Fibroblast of villous mesenchyme (primary cell): ENCODE measurements around the gene PDE4D. TPM values are rescaled to one million over a fixed set of nuclear protein-coding genes. Genes with fewer than 3 reads are reported as not detected.
"Not testable (repeated sequence)": the region's sequence is repeated elsewhere in the genome, so short reads cannot be mapped to it uniquely, and the experiment has no call there.

ENCODE experiments used
- DNase-seq: peaks from one replicate; pipeline ENCODE4 v3.0.0-alpha.2; 2010; ENCODE audit warnings: low read depth
- H3K4me3 ChIP-seq: 2 replicates; pipeline ENCODE4 v1.5.1; 2011; ENCODE audit warnings: low read depth, mild to moderate bottlenecking, low read length
- CTCF ChIP-seq: IDR thresholded peaks from 2 replicates; pipeline ENCODE4 v1.5.1; 2012; ENCODE audit warnings: low read depth, mild to moderate bottlenecking, low read length; ENCODE audit not compliant: insufficient read depth
- total RNA-seq: library from RNA; depleted of rRNA; stranded (reverse); fragments of >200 nt; gene quantifications from 2 replicates; pipeline ENCODE4 v1.2.3, GENCODE V29; 2012

Gene PDE4D
- total RNA-seq, 1 donor: 6.0 TPM

GRCh38 chr5:59763541-59763940, 130.0 kb downstream of the PDE4D start:
- H3K4me3 ChIP-seq: no peak overlapping the region
- TF ChIP-seq CTCF: no peak
- DNase-seq: peak; percentile 62

DNA sequence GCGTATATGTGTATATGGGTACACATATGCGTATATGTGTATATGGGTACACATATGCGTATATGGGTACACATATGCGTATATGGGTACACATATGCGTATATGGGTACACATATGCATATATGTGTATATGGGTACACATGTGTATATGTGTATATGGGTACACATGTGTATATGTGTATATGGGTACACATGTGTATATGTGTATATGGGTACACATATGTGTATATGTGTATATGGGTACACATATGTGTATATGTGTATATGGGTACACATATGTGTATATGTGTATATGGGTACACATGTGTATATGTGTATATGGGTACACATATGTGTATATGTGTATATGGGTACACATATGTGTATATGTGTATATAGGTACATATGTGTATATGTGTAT, 131.3 kb downstream of the PDE4D start:
- not testable (repeated sequence) for H3K4me3 ChIP-seq, DNase-seq

GRCh38 chr5:59760785-59761348, 132.7 kb downstream of the PDE4D start:
- TF ChIP-seq CTCF: no peak
- no peak overlapping the region for H3K4me3 ChIP-seq
- peak; percentile 81 for DNase-seq

GRCh38 chr5:59759600-59760351, 133.8 kb downstream of the PDE4D start:
- DNase-seq: peak; percentile 79
- no peak for TF ChIP-seq CTCF
- no peak overlapping the region for H3K4me3 ChIP-seq

DNA sequence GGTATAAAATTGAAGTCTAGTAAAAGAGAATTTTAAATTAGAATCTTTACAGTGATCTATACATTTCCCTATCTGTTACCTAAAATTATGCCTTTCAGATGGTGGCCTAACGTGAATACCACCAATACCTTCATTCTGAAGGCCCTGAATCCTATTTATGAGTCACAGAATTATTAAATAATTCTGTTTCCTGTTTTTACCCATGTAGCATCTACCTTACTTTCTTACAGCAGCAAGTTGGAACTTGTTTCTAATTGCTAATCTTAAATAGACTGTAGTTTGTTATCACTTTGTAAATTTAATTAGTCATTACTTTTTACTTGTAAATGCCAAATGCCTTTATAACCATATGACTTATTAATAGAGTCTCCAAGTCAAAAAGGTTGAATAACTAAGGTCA, 135.0 kb downstream of the PDE4D start:
- TF ChIP-seq CTCF: no peak
- DNase-seq: no peak
- no peak overlapping the region for H3K4me3 ChIP-seq

DNA sequence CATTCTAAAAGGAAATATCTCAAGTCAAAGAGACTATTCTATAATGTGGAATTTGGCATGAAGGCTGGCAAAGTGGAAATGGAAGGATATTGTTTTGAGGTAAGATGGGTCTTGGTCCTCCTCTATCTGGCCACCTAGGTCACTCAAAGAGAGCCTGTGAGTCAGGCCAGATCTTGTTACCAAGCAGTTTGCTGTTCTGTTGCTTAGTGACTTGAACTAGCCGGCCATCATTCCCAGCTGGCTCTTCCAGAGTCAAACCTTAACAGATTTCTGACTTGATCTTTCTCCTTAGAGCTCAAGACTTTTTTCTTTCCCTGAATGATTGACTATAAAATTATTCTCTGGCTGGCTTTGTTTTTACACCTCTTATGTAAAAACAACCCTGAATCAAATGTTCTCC, 136.1 kb downstream of the PDE4D start:
- no peak overlapping the region for H3K4me3 ChIP-seq
- no peak for DNase-seq
- no peak for TF ChIP-seq CTCF

GRCh38 chr5:59756373-59757035, 137.0 kb downstream of the PDE4D start:
- no peak for TF ChIP-seq CTCF
- H3K4me3 ChIP-seq: no peak overlapping the region
- DNase-seq: no peak
